Measurements from ENCODE around the gene ARHGAP26. TPM values are rescaled to one million over a fixed set of nuclear protein-coding genes. Genes with fewer than 3 reads are reported as not detected.

Gene ARHGAP26
- total RNA-seq, 1 donor from 2014 or later: 14.1 TPM

- Mint-ChIP-seq H3K4me1 (ENCODE audit: unreplicated experiment) (peaks cover 62% of the 10 kb centered on the region), H3K27me3 (ENCODE audit: unreplicated experiment) (no peaks in the 10 kb centered on the region), H3K36me3 (ENCODE audit: unreplicated experiment) (peaks cover 5% of the 10 kb centered on the region), H3K4me3 (ENCODE audit: unreplicated experiment) (no peak overlapping the region), H3K9me3 (ENCODE audit: unreplicated experiment) (no peaks in the 10 kb centered on the region), H3K27ac (ENCODE audit: unreplicated experiment) (peak overlapping the region; percentile 61)
- no peak for DNase-seq (ENCODE audit: extremely low spot score, unreplicated experiment)
- no peak for TF ChIP-seq CTCF (IDR thresholded peaks at IDR 0.05)
Observed at GRCh38 chr5:143064218-143064641, 294.1 kb downstream of the ARHGAP26 start.

- Mint-ChIP-seq H3K4me1 (ENCODE audit: unreplicated experiment) (peaks cover 58% of the 10 kb centered on the region), H3K4me3 (ENCODE audit: unreplicated experiment) (no peak overlapping the region), H3K36me3 (ENCODE audit: unreplicated experiment) (peaks cover 5% of the 10 kb centered on the region), H3K27ac (ENCODE audit: unreplicated experiment) (peak overlapping the region; percentile 61), H3K27me3 (ENCODE audit: unreplicated experiment) (no peaks in the 10 kb centered on the region), H3K9me3 (ENCODE audit: unreplicated experiment) (no peaks in the 10 kb centered on the region)
- TF ChIP-seq CTCF (IDR thresholded peaks at IDR 0.05): no peak
- no peak for DNase-seq (ENCODE audit: extremely low spot score, unreplicated experiment)
Observed at GRCh38 chr5:143064676-143065075, 294.5 kb downstream of the ARHGAP26 start.

- Mint-ChIP-seq H3K4me3 (ENCODE audit: unreplicated experiment) (no peak overlapping the region), H3K27ac (ENCODE audit: unreplicated experiment) (peak overlapping the region; percentile 48), H3K4me1 (ENCODE audit: unreplicated experiment) (peaks cover 51% of the 10 kb centered on the region), H3K36me3 (ENCODE audit: unreplicated experiment) (peaks cover 7% of the 10 kb centered on the region), H3K9me3 (ENCODE audit: unreplicated experiment) (no peaks in the 10 kb centered on the region), H3K27me3 (ENCODE audit: unreplicated experiment) (no peaks in the 10 kb centered on the region)
- DNase-seq (ENCODE audit: extremely low spot score, unreplicated experiment): no peak
- no peak for TF ChIP-seq CTCF (IDR thresholded peaks at IDR 0.05)
Observed at GRCh38 chr5:143065185-143065965, 295.2 kb downstream of the ARHGAP26 start.

- Mint-ChIP-seq H3K4me3 (ENCODE audit: unreplicated experiment) (no peak overlapping the region), H3K4me1 (ENCODE audit: unreplicated experiment) (peaks cover 44% of the 10 kb centered on the region), H3K36me3 (ENCODE audit: unreplicated experiment) (peaks cover 7% of the 10 kb centered on the region), H3K9me3 (ENCODE audit: unreplicated experiment) (no peaks in the 10 kb centered on the region), H3K27me3 (ENCODE audit: unreplicated experiment) (no peaks in the 10 kb centered on the region), H3K27ac (ENCODE audit: unreplicated experiment) (no peak overlapping the region)
- DNase-seq (ENCODE audit: extremely low spot score, unreplicated experiment): no peak
- TF ChIP-seq CTCF (IDR thresholded peaks at IDR 0.05): no peak
Observed at GRCh38 chr5:143065996-143066522, 295.9 kb downstream of the ARHGAP26 start.

- H3K4me3 Mint-ChIP-seq (ENCODE audit: unreplicated experiment): no peak overlapping the region
- H3K9me3 Mint-ChIP-seq (ENCODE audit: unreplicated experiment): no peaks in the 10 kb centered on the region
- no peaks in the 10 kb centered on the region for H3K27me3 Mint-ChIP-seq (ENCODE audit: unreplicated experiment)
- H3K27ac Mint-ChIP-seq (ENCODE audit: unreplicated experiment): no peak overlapping the region
- no peak for TF ChIP-seq CTCF (IDR thresholded peaks at IDR 0.05)
- no peak for DNase-seq (ENCODE audit: extremely low spot score, unreplicated experiment)
- peaks cover 40% of the 10 kb centered on the region for H3K4me1 Mint-ChIP-seq (ENCODE audit: unreplicated experiment)
- H3K36me3 Mint-ChIP-seq (ENCODE audit: unreplicated experiment): peaks cover 9% of the 10 kb centered on the region
Observed at GRCh38 chr5:143066556-143067281, 296.5 kb downstream of the ARHGAP26 start.

All from osteocyte (in vitro differentiated cells).